HG03442 (cell line): ENCODE measurements around the gene HIPK2.

ENCODE experiments used
- ATAC-seq: cut with Tn5 transposase; IDR thresholded peaks from one replicate; pipeline ENCODE4 v1.9.1; 2021; ENCODE audit warnings: mild to moderate bottlenecking, moderate library complexity; ENCODE audit not compliant: unreplicated experiment

The HIPK2 gene

GRCh38 chr7:139699640-139700504 is 77.9 kb downstream of the HIPK2 start:
- peak; percentile 11 for ATAC-seq

- no peak for ATAC-seq
Observed at GRCh38 chr7:139698844-139699243, 79.0 kb downstream of the HIPK2 start.

GRCh38 chr7:139698278-139698677 is 79.5 kb downstream of the HIPK2 start:
- no peak for ATAC-seq

GRCh38 chr7:139697056-139697455 is 80.7 kb downstream of the HIPK2 start:
- no peak for ATAC-seq

GRCh38 chr7:139696552-139696951 is 81.2 kb downstream of the HIPK2 start:
- ATAC-seq = no peak

GRCh38 chr7:139695588-139695987 is 82.2 kb downstream of the HIPK2 start:
- no peak for ATAC-seq

- ATAC-seq = no peak
Observed at GRCh38 chr7:139695051-139695450, 82.7 kb downstream of the HIPK2 start.

GRCh38 chr7:139694389-139694676 is 83.5 kb downstream of the HIPK2 start:
- ATAC-seq = no peak

GRCh38 chr7:139693651-139694388 is 84.0 kb downstream of the HIPK2 start:
- ATAC-seq = no peak

- no peak for ATAC-seq
Observed at GRCh38 chr7:139692723-139693122, 85.1 kb downstream of the HIPK2 start.

GRCh38 chr7:139691253-139691781 is 86.5 kb downstream of the HIPK2 start:
- no peak for ATAC-seq

GRCh38 chr7:139687980-139688632 is 89.7 kb downstream of the HIPK2 start:
- ATAC-seq = no peak

GRCh38 chr7:139687211-139687954 is 90.4 kb downstream of the HIPK2 start:
- no peak for ATAC-seq

- ATAC-seq = peak; percentile 43
Observed at GRCh38 chr7:139683137-139683921, 94.5 kb downstream of the HIPK2 start.

GRCh38 chr7:139682136-139683013 is 95.4 kb downstream of the HIPK2 start:
- peak; percentile 42 for ATAC-seq

GRCh38 chr7:139681812-139682135 is 96.0 kb downstream of the HIPK2 start:
- ATAC-seq = no peak

- no peak for ATAC-seq
Observed at GRCh38 chr7:139681463-139681755, 96.4 kb downstream of the HIPK2 start.

- peak; percentile 52 for ATAC-seq
Observed at GRCh38 chr7:139680676-139681462, 96.9 kb downstream of the HIPK2 start.
